Tibial nerve (tissue), 4 donors: Measurements from ENCODE around the gene PSMA5. TPM values are rescaled to one million over a fixed set of nuclear protein-coding genes. Genes with fewer than 3 reads are reported as not detected.

Source experiments
- DNase-seq, 2 donors: peaks; one replicate each; pipeline ENCODE4 v3.0.0-alpha.2; 2019; ENCODE audit warnings: low spot score in 2 of 2
- H3K27ac ChIP-seq, 4 donors: fragments of 200-600 bp; sonication (generic) in 3 of 4; one replicate each; pipeline ENCODE4 v1.5.1; 2017 to 2019; ENCODE audit warnings: mild to moderate bottlenecking in 1 of 4
- H3K27me3 ChIP-seq, 2 donors: fragments of 200-600 bp; sonication (generic) in 1 of 2; one replicate each; pipeline versions ENCODE4 v1.5.1 to v1.6.0; 2017 to 2019
- H3K36me3 ChIP-seq, 3 donors: fragments of 200-600 bp; sonication (generic); one replicate each; pipeline ENCODE4 v1.5.1; 2018 to 2019
- H3K4me1 ChIP-seq, 4 donors: fragments of 200-600 bp; sonication (generic) in 3 of 4; one replicate each; pipeline ENCODE4 v1.5.1; 2017 to 2019
- H3K4me3 ChIP-seq, 4 donors: fragments of 200-600 bp; sonication (generic) in 3 of 4; one replicate each; pipeline ENCODE4 v1.5.1; 2017 to 2019; ENCODE audit warnings: mild to moderate bottlenecking in 1 of 4, moderate library complexity in 1 of 4
- H3K9me3 ChIP-seq, 4 donors: fragments of 200-600 bp; sonication (generic) in 3 of 4; one replicate each; pipeline ENCODE4 v1.5.1; 2017 to 2019
- CTCF ChIP-seq, 5 experiments: fragments of 200-600 bp in 3 of 5; fragments of 450-650 bp in 2 of 5; sonication (generic) in 3 of 5; IDR thresholded peaks; one replicate each; pipeline ENCODE4 v1.5.1; 2016 to 2019; ENCODE audit warnings: antibody characterized with exemption in 5 of 5, mild to moderate bottlenecking in 3 of 5, moderate library complexity in 2 of 5
- EP300 ChIP-seq, 2 donors: sonication (generic); formaldehyde crosslinking; IDR thresholded peaks; one replicate each; pipeline ENCODE4 v1.6.1; 2017; ENCODE audit warnings: antibody characterized with exemption in 2 of 2, mild to moderate bottlenecking in 1 of 2
- POLR2A ChIP-seq, 2 donors: fragments of 450-650 bp; IDR thresholded peaks; one replicate each; pipeline ENCODE4 v1.6.1; 2017; ENCODE audit warnings: antibody characterized with exemption in 2 of 2, mild to moderate bottlenecking in 2 of 2, moderate library complexity in 2 of 2
- WGBS, 2 donors: methylation state at CpG; one replicate each; pipeline ENCODE4 v1.1.5; 2018; 5-methylcytosine and 5-hydroxymethylcytosine counted together
- total RNA-seq, 4 donors: library from RNA; depleted of rRNA; stranded (reverse); fragments of >200 nt; gene quantifications; one replicate each; pipeline ENCODE4 v1.1.0, GENCODE V29; 2016

Gene PSMA5
- total RNA-seq, 4 donors from 2014 or later = 20.5 to 28.8 (median 24.9) TPM

- TF ChIP-seq EP300 (IDR thresholded peaks at IDR 0.05) = no peak
- TF ChIP-seq CTCF (IDR thresholded peaks at IDR 0.05) = no peak
- TF ChIP-seq POLR2A (IDR thresholded peaks at IDR 0.05) = no peak
- H3K27me3 ChIP-seq = no peaks in the 10 kb centered on the region
- H3K27ac ChIP-seq = peak overlapping the region; percentile 77 to 90 (median 84)
- peaks cover 0 to 22% (median 13%) of the 10 kb centered on the region in 3 donors for H3K36me3 ChIP-seq
- peak overlapping the region; percentile 43 to 81 (median 64) for H3K4me3 ChIP-seq
- 36 to 37% methylated on average over 18 of the region's 18 CpGs for WGBS, 2 donors
- DNase-seq = no peak
- H3K9me3 ChIP-seq = no peaks in the 10 kb centered on the region
- H3K4me1 ChIP-seq = peaks cover 0 to 50% (median 33%) of the 10 kb centered on the region in 4 donors
These were observed 27.7 kb downstream of the PSMA5 start for GRCh38 chr1:109398343-109399225.

- Histone ChIP-seq H3K36me3 (peaks cover 0 to 20% (median 10%) of the 10 kb centered on the region in 3 donors), H3K9me3 (no peaks in the 10 kb centered on the region), H3K27me3 (no peaks in the 10 kb centered on the region), H3K4me1 (peaks cover 0 to 57% (median 37%) of the 10 kb centered on the region in 4 donors), H3K4me3 (peak within 1 kb of the TSS; percentile 43 to 81 (median 64)), H3K27ac (peak within 1 kb of the TSS; percentile 77 to 93 (median 86))
- peak; percentile 60 to 71 for DNase-seq
- WGBS, 2 donors = 0 to 2% methylated on average over 29 to 50 of the region's 98 CpGs
- TF ChIP-seq POLR2A (IDR thresholded peaks at IDR 0.05) (peak; percentile 69 to 89), CTCF (IDR thresholded peaks at IDR 0.05) (peak in 3 of 5 experiments; percentile 12 to 46 (median 43)), EP300 (IDR thresholded peaks at IDR 0.05) (peak; percentile 28 to 59)
These were observed 28.5 kb downstream of the PSMA5 start, which contains the start of gene SORT1 for GRCh38 chr1:109397581-109398342. SORT1 (minus strand) TSS chr1:109397918; CDS start chr1:109397892, 26 bp downstream.

- H3K27me3 ChIP-seq = no peaks in the 10 kb centered on the region
- WGBS, 2 donors = 3 to 5% methylated on average over 17 to 24 of the region's 46 CpGs
These were observed 29.2 kb downstream of the PSMA5 start for GRCh38 chr1:109396871-109397580.

GRCh38 chr1:109396513-109396839 lies 29.8 kb downstream of the PSMA5 start:
- no peak for DNase-seq
- H3K36me3 ChIP-seq = peaks cover 0 to 9% (median 3%) of the 10 kb centered on the region in 3 donors
- H3K4me1 ChIP-seq = peaks cover 0 to 70% (median 48%) of the 10 kb centered on the region in 4 donors
- peak overlapping the region; percentile 43 to 81 (median 51) for H3K4me3 ChIP-seq
- H3K27me3 ChIP-seq = no peaks in the 10 kb centered on the region
- H3K27ac ChIP-seq = peak overlapping the region; percentile 77 to 93 (median 86)
- TF ChIP-seq CTCF (IDR thresholded peaks at IDR 0.05) (no peak), POLR2A (IDR thresholded peaks at IDR 0.05) (peak in 1 of 2 donors; percentile 11)
- no peaks in the 10 kb centered on the region for H3K9me3 ChIP-seq
- WGBS, 2 donors = 18 to 31% methylated on average over 2 of the region's 2 CpGs

More at GRCh38 chr1:109396871-109397580, 29.2 kb downstream of the PSMA5 start:
- Histone ChIP-seq H3K9me3 (no peaks in the 10 kb centered on the region), H3K4me1 (peaks cover 0 to 64% (median 43%) of the 10 kb centered on the region in 4 donors), H3K4me3 (peak overlapping the region; percentile 43 to 81 (median 51)), H3K27ac (peak overlapping the region; percentile 77 to 93 (median 86)), H3K36me3 (peaks cover 0 to 15% (median 5%) of the 10 kb centered on the region in 3 donors)
- TF ChIP-seq CTCF (IDR thresholded peaks at IDR 0.05) = no peak
- peak in 1 of 2 donors; percentile 5 for TF ChIP-seq EP300 (IDR thresholded peaks at IDR 0.05)
- TF ChIP-seq POLR2A (IDR thresholded peaks at IDR 0.05) = no peak
- DNase-seq = no peak
